ENCODE results near the gene SNCA.

SNCA gene

GRCh38 chr4:89805297-89805696, 31.7 kb downstream of the SNCA start:
- H3K36me3 ChIP-seq (ENCODE audit: insufficient read depth, low read length) = no peaks in the 10 kb centered on the region
- no peak overlapping the region for H3K27ac ChIP-seq (ENCODE audit: low read depth, low read length, poor library complexity, severe bottlenecking)
- no peak overlapping the region for H3K4me2 ChIP-seq (ENCODE audit: low read length)
- H3K9me2 ChIP-seq (ENCODE audit: low read depth, low read length) = no peaks in the 10 kb centered on the region
- no peak overlapping the region for H3K4me3 ChIP-seq (ENCODE audit: low read depth, low read length, poor library complexity, severe bottlenecking)
- no peaks in the 10 kb centered on the region for H3K9me3 ChIP-seq (ENCODE audit: low read length)
- no peaks in the 10 kb centered on the region for H4K20me1 ChIP-seq (ENCODE audit: insufficient read depth, low read length)
- no peaks in the 10 kb centered on the region for H3F3A ChIP-seq (ENCODE audit: insufficient read depth, low read length)
- H3K79me2 ChIP-seq (ENCODE audit: insufficient read depth, low read length) = no peaks in the 10 kb centered on the region
- no peaks in the 10 kb centered on the region for H3K27me3 ChIP-seq (ENCODE audit: insufficient read depth, low read length)
- H3K4me1 ChIP-seq (ENCODE audit: insufficient read depth, low read length, severe bottlenecking) = no peaks in the 10 kb centered on the region
- TF ChIP-seq EZH2 (IDR thresholded peaks at IDR 0.05; ENCODE audit: borderline replicate concordance, low read length) (no peak), CTCF (IDR thresholded peaks at IDR 0.05; ENCODE audit: low read length) (no peak)
- H3K9ac ChIP-seq (ENCODE audit: low read length) = no peak overlapping the region
- H2AFZ ChIP-seq (ENCODE audit: low read length) = no peak overlapping the region

- TF ChIP-seq CTCF (IDR thresholded peaks at IDR 0.05; ENCODE audit: low read length) (no peak), EZH2 (IDR thresholded peaks at IDR 0.05; ENCODE audit: borderline replicate concordance, low read length) (no peak)
- Histone ChIP-seq H3F3A (ENCODE audit: insufficient read depth, low read length) (no peaks in the 10 kb centered on the region), H3K27ac (ENCODE audit: low read depth, low read length, poor library complexity, severe bottlenecking) (no peak overlapping the region), H3K4me3 (ENCODE audit: low read depth, low read length, poor library complexity, severe bottlenecking) (no peak overlapping the region), H3K9ac (ENCODE audit: low read length) (no peak overlapping the region), H3K4me1 (ENCODE audit: insufficient read depth, low read length, severe bottlenecking) (no peaks in the 10 kb centered on the region), H3K27me3 (ENCODE audit: insufficient read depth, low read length) (no peaks in the 10 kb centered on the region), H3K4me2 (ENCODE audit: low read length) (no peak overlapping the region), H4K20me1 (ENCODE audit: insufficient read depth, low read length) (no peaks in the 10 kb centered on the region), H3K79me2 (ENCODE audit: insufficient read depth, low read length) (no peaks in the 10 kb centered on the region), H2AFZ (ENCODE audit: low read length) (no peak overlapping the region), H3K9me2 (ENCODE audit: low read depth, low read length) (no peaks in the 10 kb centered on the region), H3K36me3 (ENCODE audit: insufficient read depth, low read length) (no peaks in the 10 kb centered on the region), H3K9me3 (ENCODE audit: low read length) (no peaks in the 10 kb centered on the region)
Observed at GRCh38 chr4:89803915-89804314, 33.0 kb downstream of the SNCA start.

- Histone ChIP-seq H3K4me1 (ENCODE audit: insufficient read depth, low read length, severe bottlenecking) (no peaks in the 10 kb centered on the region), H3K9me3 (ENCODE audit: low read length) (no peaks in the 10 kb centered on the region), H3F3A (ENCODE audit: insufficient read depth, low read length) (no peaks in the 10 kb centered on the region), H3K9me2 (ENCODE audit: low read depth, low read length) (no peaks in the 10 kb centered on the region), H3K4me3 (ENCODE audit: low read depth, low read length, poor library complexity, severe bottlenecking) (no peak overlapping the region), H3K9ac (ENCODE audit: low read length) (no peak overlapping the region), H3K79me2 (ENCODE audit: insufficient read depth, low read length) (no peaks in the 10 kb centered on the region), H3K4me2 (ENCODE audit: low read length) (no peak overlapping the region), H4K20me1 (ENCODE audit: insufficient read depth, low read length) (no peaks in the 10 kb centered on the region), H3K36me3 (ENCODE audit: insufficient read depth, low read length) (no peaks in the 10 kb centered on the region), H3K27me3 (ENCODE audit: insufficient read depth, low read length) (no peaks in the 10 kb centered on the region), H3K27ac (ENCODE audit: low read depth, low read length, poor library complexity, severe bottlenecking) (no peak overlapping the region), H2AFZ (ENCODE audit: low read length) (no peak overlapping the region)
- TF ChIP-seq EZH2 (IDR thresholded peaks at IDR 0.05; ENCODE audit: borderline replicate concordance, low read length) = no peak
- TF ChIP-seq CTCF (IDR thresholded peaks at IDR 0.05; ENCODE audit: low read length) = no peak
Observed at GRCh38 chr4:89803036-89803435, 33.9 kb downstream of the SNCA start.
